GM12874 (cell line): ENCODE results near the gene ZEB1.

Experiments
- TF ChIP-seq, protein P1 (sequence below): IDR thresholded peaks from 2 replicates; pipeline ENCODE4 v1.5.1; 2011; ENCODE audit warnings: low read depth, mild to moderate bottlenecking, control low read depth, low read length, moderate library complexity; ENCODE audit not compliant: insufficient read depth

The ZEB1 gene

DNA sequence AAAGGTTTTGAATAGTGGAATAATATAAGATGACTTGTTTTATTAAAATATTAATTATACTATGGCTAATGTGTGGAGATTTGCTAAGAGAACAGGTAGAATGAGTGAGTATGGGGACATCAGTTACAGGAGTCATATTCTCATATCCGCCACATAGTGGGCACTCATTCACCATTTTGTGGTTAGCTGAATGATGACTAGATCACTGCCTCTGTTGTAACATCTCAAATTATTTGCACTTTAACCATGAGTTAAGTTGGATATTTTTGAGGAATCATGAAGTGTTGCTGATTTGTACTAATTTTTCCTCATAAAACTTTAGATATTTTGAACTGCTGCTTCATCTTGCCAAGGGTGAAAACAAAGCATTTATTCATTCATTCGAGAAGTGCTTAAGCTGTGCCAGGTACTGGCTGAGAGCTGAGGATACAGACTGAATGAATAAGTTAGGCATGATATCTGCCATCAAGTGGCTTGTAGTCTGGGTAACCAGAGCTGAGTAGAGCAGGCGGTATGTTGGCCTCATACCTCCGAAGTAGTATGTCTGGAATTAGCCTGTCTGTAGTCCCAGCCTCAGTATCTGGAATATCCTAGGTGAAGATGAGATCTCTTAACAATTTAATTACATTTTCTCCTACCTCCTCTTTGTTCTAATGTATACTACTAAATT is 100.5 kb downstream of the ZEB1 start:
- TF ChIP-seq, protein P1, sequence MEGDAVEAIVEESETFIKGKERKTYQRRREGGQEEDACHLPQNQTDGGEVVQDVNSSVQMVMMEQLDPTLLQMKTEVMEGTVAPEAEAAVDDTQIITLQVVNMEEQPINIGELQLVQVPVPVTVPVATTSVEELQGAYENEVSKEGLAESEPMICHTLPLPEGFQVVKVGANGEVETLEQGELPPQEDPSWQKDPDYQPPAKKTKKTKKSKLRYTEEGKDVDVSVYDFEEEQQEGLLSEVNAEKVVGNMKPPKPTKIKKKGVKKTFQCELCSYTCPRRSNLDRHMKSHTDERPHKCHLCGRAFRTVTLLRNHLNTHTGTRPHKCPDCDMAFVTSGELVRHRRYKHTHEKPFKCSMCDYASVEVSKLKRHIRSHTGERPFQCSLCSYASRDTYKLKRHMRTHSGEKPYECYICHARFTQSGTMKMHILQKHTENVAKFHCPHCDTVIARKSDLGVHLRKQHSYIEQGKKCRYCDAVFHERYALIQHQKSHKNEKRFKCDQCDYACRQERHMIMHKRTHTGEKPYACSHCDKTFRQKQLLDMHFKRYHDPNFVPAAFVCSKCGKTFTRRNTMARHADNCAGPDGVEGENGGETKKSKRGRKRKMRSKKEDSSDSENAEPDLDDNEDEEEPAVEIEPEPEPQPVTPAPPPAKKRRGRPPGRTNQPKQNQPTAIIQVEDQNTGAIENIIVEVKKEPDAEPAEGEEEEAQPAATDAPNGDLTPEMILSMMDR, result no peak

DNA sequence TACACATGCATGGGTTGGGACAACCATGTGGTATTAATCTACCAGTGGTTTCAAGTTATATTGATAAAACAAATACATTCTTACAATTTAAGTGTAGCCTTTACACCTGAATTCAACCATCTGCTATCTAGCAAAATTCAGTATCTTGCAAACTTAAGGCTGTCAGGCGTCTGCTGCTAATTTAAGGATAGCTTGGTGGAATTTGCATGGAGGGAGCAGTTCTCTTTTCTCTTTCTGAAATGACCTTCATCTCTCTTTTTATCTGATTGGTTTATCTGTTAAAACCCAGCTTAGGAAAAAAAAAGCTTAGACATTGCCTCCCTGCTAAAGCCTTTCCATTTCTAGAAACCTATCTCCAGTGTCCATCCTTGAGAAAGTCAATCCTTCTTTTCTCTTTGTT is 102.3 kb downstream of the ZEB1 start:
- TF ChIP-seq, protein P1, result no peak

DNA sequence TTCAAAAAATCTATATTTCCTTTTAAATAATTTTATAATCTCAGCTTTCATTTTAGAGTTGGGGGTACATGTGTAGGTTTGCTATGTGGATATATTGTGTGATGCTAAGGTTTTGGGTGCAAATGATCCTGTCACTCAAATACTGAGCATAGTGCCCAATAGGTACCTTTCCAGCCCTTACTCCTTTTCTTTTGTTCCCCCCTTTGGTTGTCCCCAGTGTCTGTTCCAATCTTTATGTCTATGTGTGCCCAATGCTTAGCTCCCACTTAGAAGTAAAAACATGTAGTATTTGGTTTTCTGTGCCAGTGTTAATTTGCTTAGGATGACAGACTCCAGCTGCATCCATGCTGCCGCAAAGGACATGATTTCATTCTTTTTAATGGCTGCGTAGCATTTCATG is 103.6 kb downstream of the ZEB1 start:
- TF ChIP-seq, protein P1, result no peak

DNA sequence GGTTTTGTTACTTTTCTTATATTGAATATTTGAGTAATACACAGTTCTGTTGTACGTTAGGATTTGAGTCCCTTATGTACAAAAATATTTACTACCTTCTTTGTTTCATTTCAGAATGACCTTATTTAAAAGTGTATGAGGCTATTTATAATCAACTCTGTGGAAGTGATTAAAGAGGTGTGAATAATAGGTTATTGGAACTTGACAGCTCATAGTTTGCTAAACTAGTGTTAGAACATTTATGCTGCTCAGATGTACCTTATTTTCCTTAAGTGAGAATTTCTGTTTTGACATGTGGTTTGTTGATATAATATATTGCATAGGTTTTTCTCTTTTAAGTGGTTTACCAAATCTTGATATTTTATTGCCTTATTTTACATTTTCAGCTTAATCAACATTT is 105.5 kb downstream of the ZEB1 start:
- TF ChIP-seq, protein P1, result no peak

DNA sequence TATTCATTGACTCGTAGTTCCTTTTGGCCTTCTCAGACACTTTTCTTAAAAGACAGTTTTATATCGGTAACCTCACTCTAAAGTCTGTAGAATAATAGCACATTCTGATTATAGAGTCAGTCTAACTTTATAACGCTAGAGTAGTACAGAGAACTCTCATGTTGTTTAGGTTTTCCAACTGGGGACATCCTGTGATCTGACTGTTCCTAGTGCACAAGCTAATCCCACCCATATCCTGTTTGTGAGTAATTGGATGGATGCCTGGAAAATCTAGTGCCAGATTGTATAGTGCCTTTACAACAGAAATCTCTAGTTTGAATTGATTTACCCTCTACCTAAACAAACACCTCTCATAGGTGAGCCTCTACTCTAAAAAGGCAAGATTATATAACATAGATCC is 107.4 kb downstream of the ZEB1 start:
- TF ChIP-seq, protein P1, result no peak

DNA sequence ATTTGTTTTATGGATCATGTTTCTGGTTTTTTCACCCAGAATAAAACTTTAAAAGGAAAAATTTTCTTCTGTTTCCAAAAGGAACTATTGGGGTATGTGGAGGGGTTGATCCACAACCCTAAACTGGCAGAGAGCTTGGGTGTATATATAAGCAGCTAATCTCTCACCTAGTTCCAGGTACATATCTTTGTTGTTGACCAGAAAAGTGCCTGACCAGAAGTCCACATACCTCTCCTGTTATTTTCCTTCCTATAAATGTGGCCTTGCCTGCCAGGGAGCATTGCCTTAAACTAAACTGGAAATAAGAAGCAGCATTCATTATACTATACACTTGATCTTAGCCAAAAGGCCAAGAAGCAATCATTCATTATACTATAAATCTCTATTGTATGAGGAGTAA is 112.0 kb downstream of the ZEB1 start:
- TF ChIP-seq, protein P1, result no peak

DNA sequence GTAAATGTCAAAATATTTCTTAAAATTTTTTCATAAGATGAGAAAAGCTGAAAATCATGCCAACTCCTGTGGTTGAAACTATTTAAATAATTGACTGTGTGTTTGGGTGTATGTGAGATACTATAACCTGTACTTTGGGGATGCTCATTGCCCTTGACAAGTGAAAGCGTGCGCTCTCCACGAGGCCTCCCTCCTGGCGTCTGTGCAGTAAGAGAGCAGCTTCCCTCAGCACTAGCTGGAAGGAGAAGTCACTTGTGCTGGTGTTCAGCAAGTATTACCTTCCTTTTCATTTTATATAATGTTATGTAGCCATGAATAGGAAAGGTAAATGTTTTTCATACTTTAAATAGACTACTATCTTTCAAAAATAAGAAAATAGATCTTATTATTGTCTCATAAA is 118.9 kb downstream of the ZEB1 start:
- TF ChIP-seq, protein P1, result no peak
